HepG2 (cell line): ENCODE data around the gene TROAP.

ENCODE experiments used
- CREB1 ChIP-seq, 2 experiments: fragments of 450-650 bp in 1 of 2; IDR thresholded peaks; 2 replicates each; pipeline ENCODE4 v1.6.1; 2016 to 2017; ENCODE audit warnings: control low read depth in 1 of 2, mild to moderate bottlenecking in 1 of 2, missing compliant biosample characterization in 1 of 2, missing genetic modification characterization in 1 of 2
- CTCF ChIP-seq: sonication (generic); formaldehyde crosslinking; IDR thresholded peaks from 2 replicates; pipeline ENCODE4 v1.5.0; 2020; ENCODE audit warnings: mild to moderate bottlenecking, missing genetic modification reagents, moderate library complexity
- MAFG ChIP-seq: sonication (generic); formaldehyde crosslinking; IDR thresholded peaks from 2 replicates; pipeline ENCODE4 v1.5.1; 2020; ENCODE audit warnings: mild to moderate bottlenecking, missing genetic modification reagents
- MXI1 ChIP-seq: IDR thresholded peaks from 3 replicates; pipeline ENCODE4 v1.6.1; 2012; ENCODE audit warnings: low read depth, low read length, inconsistent platforms, borderline replicate concordance
- NCOA1 ChIP-seq: sonication (generic); formaldehyde crosslinking; IDR thresholded peaks from 2 replicates; pipeline ENCODE4 v1.9.0; 2021; ENCODE audit warnings: missing genetic modification reagents
- ZNF3 ChIP-seq: IDR thresholded peaks from 2 replicates; pipeline ENCODE4 v1.7.0; 2017; ENCODE audit warnings: inconsistent platforms
- ZNF430 ChIP-seq: sonication (generic); formaldehyde crosslinking; IDR thresholded peaks from 2 replicates; pipeline ENCODE4 v1.9.0; 2021; ENCODE audit warnings: mild to moderate bottlenecking, missing genetic modification reagents
- ZNF556 ChIP-seq: sonication (generic); formaldehyde crosslinking; IDR thresholded peaks from 2 replicates; pipeline ENCODE4 v1.4.0; 2020; ENCODE audit warnings: mild to moderate bottlenecking, missing genetic modification reagents, borderline replicate concordance
- ZNF569 ChIP-seq: sonication (generic); formaldehyde crosslinking; IDR thresholded peaks from 2 replicates; pipeline ENCODE4 v1.5.0; 2020; ENCODE audit warnings: mild to moderate bottlenecking, missing genetic modification reagents, moderate library complexity, borderline replicate concordance
- TF ChIP-seq, protein P1 (sequence below): conservative IDR thresholded peaks from 2 replicates; pipeline ENCODE4 v1.6.1; 2018; ENCODE audit warnings: missing genetic modification reagents

GRCh38 chr12:49335118-49335954 lies 12.3 kb downstream of the TROAP start:
- TF ChIP-seq MXI1, result no peak
- TF ChIP-seq ZNF569 (CRISPR knock-in tag), result no peak
- TF ChIP-seq MAFG (CRISPR knock-in tag), result no peak
- no peak for TF ChIP-seq ZNF430 (CRISPR knock-in tag)
- TF ChIP-seq ZNF3 (CRISPR knock-in tag), result no peak
- TF ChIP-seq, protein P1, sequence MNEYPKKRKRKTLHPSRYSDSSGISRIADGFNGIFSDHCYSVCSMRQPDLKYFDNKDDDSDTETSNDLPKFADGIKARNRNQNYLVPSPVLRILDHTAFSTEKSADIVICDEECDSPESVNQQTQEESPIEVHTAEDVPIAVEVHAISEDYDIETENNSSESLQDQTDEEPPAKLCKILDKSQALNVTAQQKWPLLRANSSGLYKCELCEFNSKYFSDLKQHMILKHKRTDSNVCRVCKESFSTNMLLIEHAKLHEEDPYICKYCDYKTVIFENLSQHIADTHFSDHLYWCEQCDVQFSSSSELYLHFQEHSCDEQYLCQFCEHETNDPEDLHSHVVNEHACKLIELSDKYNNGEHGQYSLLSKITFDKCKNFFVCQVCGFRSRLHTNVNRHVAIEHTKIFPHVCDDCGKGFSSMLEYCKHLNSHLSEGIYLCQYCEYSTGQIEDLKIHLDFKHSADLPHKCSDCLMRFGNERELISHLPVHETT (CRISPR knock-in tag), result no peak
- TF ChIP-seq CTCF (CRISPR knock-in tag), result no peak
- TF ChIP-seq NCOA1, result no peak
- TF ChIP-seq ZNF556, result no peak
- TF ChIP-seq CREB1 (IDR thresholded peaks at IDR 0.05), result no peak
- no peak for TF ChIP-seq CREB1 (CRISPR knock-in tag; IDR thresholded peaks at IDR 0.05)
